Neuronal stem cell (in vitro differentiated cells): ENCODE data around the gene ZBTB7C.
A peak's percentile ranks its signal among the peaks of the same experiment; 100 is the strongest.

ENCODE experiments used
- DNase-seq: peaks from one replicate; pipeline ENCODE4 v3.0.0-alpha.2; 2013; ENCODE audit warnings: low spot score
- H2AFZ ChIP-seq: one replicate; pipeline ENCODE4 v1.6.1; 2013; ENCODE audit warnings: mild to moderate bottlenecking, low read length, inconsistent platforms
- H2AK5ac ChIP-seq: 2 replicates; pipeline ENCODE4 v1.6.1; 2013; ENCODE audit warnings: low read depth, mild to moderate bottlenecking, inconsistent platforms, low read length, moderate library complexity, mixed read lengths
- H2BK120ac ChIP-seq: 2 replicates; pipeline ENCODE4 v1.6.1; 2013; ENCODE audit warnings: low read depth, mild to moderate bottlenecking, inconsistent platforms, low read length, moderate library complexity, mixed read lengths
- H2BK12ac ChIP-seq: one replicate; pipeline ENCODE4 v1.6.1; 2013; ENCODE audit warnings: low read length, inconsistent platforms
- H2BK15ac ChIP-seq: 2 replicates; pipeline ENCODE4 v1.6.1; 2013; ENCODE audit warnings: mild to moderate bottlenecking, low read length, inconsistent platforms, mixed read lengths
- H2BK5ac ChIP-seq: one replicate; pipeline ENCODE4 v1.6.1; 2013; ENCODE audit warnings: inconsistent platforms, mild to moderate bottlenecking, low read length, moderate library complexity
- H3K14ac ChIP-seq: one replicate; pipeline ENCODE4 v1.6.1; 2013; ENCODE audit warnings: low read length, inconsistent platforms
- H3K18ac ChIP-seq: 2 replicates; pipeline ENCODE4 v1.6.1; 2013; ENCODE audit warnings: low read length, inconsistent platforms
- H3K23ac ChIP-seq: 2 replicates; pipeline ENCODE4 v1.6.1; 2013; ENCODE audit warnings: low read depth, mild to moderate bottlenecking, mixed read lengths, low read length, inconsistent platforms; ENCODE audit not compliant: poor library complexity
- H3K27ac ChIP-seq: replicated peaks from 3 replicates; pipeline ENCODE4 v1.5.1; 2013; ENCODE audit warnings: low read length, inconsistent platforms
- H3K27me3 ChIP-seq, 3 experiments: 2 replicates each; pipeline ENCODE4 v1.6.1; 2013; ENCODE audit warnings: low read length in 3 of 3, mild to moderate bottlenecking in 2 of 3, inconsistent platforms in 1 of 3, low read depth in 1 of 3, mixed read lengths in 1 of 3, moderate library complexity in 1 of 3; ENCODE audit not compliant: control insufficient read depth in 3 of 3, insufficient read depth in 3 of 3
- H3K36me3 ChIP-seq, 2 donors: replicated peaks in 1 of 2; 2 replicates each; pipeline ENCODE4 v1.6.1; 2013; ENCODE audit warnings: low read length in 2 of 2; ENCODE audit not compliant: control insufficient read depth in 2 of 2, insufficient read depth in 2 of 2
- H3K4ac ChIP-seq: 2 replicates; pipeline ENCODE4 v1.6.1; 2013; ENCODE audit warnings: inconsistent platforms, mild to moderate bottlenecking, low read length, moderate library complexity
- H3K4me1 ChIP-seq, 2 donors: 1 replicate in 1 of 2; 2 replicates in 1 of 2; pipeline ENCODE4 v1.6.1; 2013; ENCODE audit warnings: low read length in 2 of 2, low read depth in 1 of 2; ENCODE audit not compliant: control insufficient read depth in 2 of 2, insufficient read depth in 1 of 2
- H3K4me2 ChIP-seq: one replicate; pipeline ENCODE4 v1.6.1; 2013; ENCODE audit warnings: mild to moderate bottlenecking, low read length, inconsistent platforms; ENCODE audit not compliant: insufficient read depth, poor library complexity, severe bottlenecking
- H3K4me3 ChIP-seq, 2 donors: 2 replicates each; pipeline ENCODE4 v1.5.1; 2013; ENCODE audit warnings: low read length in 2 of 2, mild to moderate bottlenecking in 2 of 2, inconsistent platforms in 1 of 2, moderate library complexity in 1 of 2
- H3K79me1 ChIP-seq: one replicate; pipeline ENCODE4 v1.6.1; 2013; ENCODE audit warnings: low read depth, mild to moderate bottlenecking, inconsistent platforms, low read length, moderate library complexity
- H3K9ac ChIP-seq: one replicate; pipeline ENCODE4 v1.6.1; 2013; ENCODE audit warnings: mild to moderate bottlenecking, low read depth, low read length, inconsistent platforms; ENCODE audit not compliant: poor library complexity
- H3K9me3 ChIP-seq, 2 donors: replicated peaks in 1 of 2; 2 replicates each; pipeline versions ENCODE3 to v1.6.1; 2013; ENCODE audit warnings: low read length in 2 of 2, mild to moderate bottlenecking in 2 of 2, inconsistent platforms in 1 of 2, low read depth in 1 of 2, mixed read lengths in 1 of 2, moderate library complexity in 1 of 2; ENCODE audit not compliant: control insufficient read depth in 2 of 2, insufficient read depth in 1 of 2
- H4K8ac ChIP-seq: one replicate; pipeline ENCODE4 v1.6.1; 2013; ENCODE audit warnings: low read depth, mild to moderate bottlenecking, inconsistent platforms, low read length, moderate library complexity
- H4K91ac ChIP-seq: one replicate; pipeline ENCODE4 v1.6.1; 2013; ENCODE audit warnings: low read length, low read depth, mild to moderate bottlenecking, inconsistent platforms; ENCODE audit not compliant: poor library complexity
- WGBS, 2 donors: extraction: QIAGEN DNeasy Blood & Tissue Kit; methylation state at CpG; one replicate each; pipeline ENCODE4 v1.1.7; 2013; ENCODE audit warnings: missing lambda C conversion rate in 2 of 2, mixed read lengths in 1 of 2; ENCODE audit not compliant: insufficient read length in 2 of 2, insufficient replicate concordance in 1 of 2; ENCODE audit errors: extremely low coverage in 2 of 2; 5-methylcytosine and 5-hydroxymethylcytosine counted together

ZBTB7C gene

GRCh38 chr18:48151421-48152065 lies 257.6 kb downstream of the ZBTB7C start:
- H2BK5ac ChIP-seq: no peak overlapping the region
- no peak for DNase-seq
- no peak overlapping the region for H2BK120ac ChIP-seq
- no peak overlapping the region for H3K4me2 ChIP-seq
- no peak overlapping the region for H3K4ac ChIP-seq
- H3K23ac ChIP-seq: no peak overlapping the region
- peaks cover 0 to 5% (median 0%) of the 10 kb centered on the region in 3 experiments for H3K27me3 ChIP-seq
- H4K8ac ChIP-seq: no peak overlapping the region
- no peaks in the 10 kb centered on the region for H3K79me1 ChIP-seq
- H3K4me3 ChIP-seq: no peak overlapping the region
- H3K27ac ChIP-seq: no peak overlapping the region
- H3K36me3 ChIP-seq: no peaks in the 10 kb centered on the region
- no peak overlapping the region for H2AFZ ChIP-seq
- no CpG with 5 or more reads among the region's 11 CpGs for WGBS, 2 donors
- no peaks in the 10 kb centered on the region for H3K9me3 ChIP-seq
- no peak overlapping the region for H2BK15ac ChIP-seq
- no peaks in the 10 kb centered on the region for H3K4me1 ChIP-seq
- H3K18ac ChIP-seq: no peak overlapping the region
- no peak overlapping the region for H3K9ac ChIP-seq
- H2BK12ac ChIP-seq: no peak overlapping the region
- H2AK5ac ChIP-seq: no peak overlapping the region
- H4K91ac ChIP-seq: no peak overlapping the region
- H3K14ac ChIP-seq: no peak overlapping the region

- Histone ChIP-seq H3K4me1 (no peaks in the 10 kb centered on the region), H3K23ac (no peak overlapping the region), H4K8ac (no peak overlapping the region), H2AK5ac (no peak overlapping the region), H4K91ac (no peak overlapping the region), H2BK120ac (no peak overlapping the region), H2BK5ac (no peak overlapping the region), H3K36me3 (no peaks in the 10 kb centered on the region), H3K27ac (no peak overlapping the region), H3K9me3 (no peaks in the 10 kb centered on the region), H3K18ac (no peak overlapping the region), H2AFZ (no peak overlapping the region), H3K9ac (no peak overlapping the region), H2BK15ac (no peak overlapping the region), H3K4me2 (no peak overlapping the region), H3K4ac (no peak overlapping the region), H3K79me1 (no peaks in the 10 kb centered on the region), H3K14ac (no peak overlapping the region), H3K27me3 (peaks cover 0 to 5% (median 0%) of the 10 kb centered on the region in 3 experiments), H3K4me3 (no peak overlapping the region), H2BK12ac (no peak overlapping the region)
- no CpG with 5 or more reads among the region's 15 CpGs for WGBS, 2 donors
- no peak for DNase-seq
These were observed 260.0 kb downstream of the ZBTB7C start for GRCh38 chr18:48149020-48149685.

GRCh38 chr18:48142994-48143393 lies 266.2 kb downstream of the ZBTB7C start:
- Histone ChIP-seq H3K4me3 (no peak overlapping the region), H3K4ac (no peak overlapping the region), H2BK5ac (no peak overlapping the region), H3K14ac (no peak overlapping the region), H4K8ac (no peak overlapping the region), H2BK12ac (no peak overlapping the region), H4K91ac (no peak overlapping the region), H3K27me3 (peaks cover 0 to 25% (median 10%) of the 10 kb centered on the region in 3 experiments), H3K79me1 (no peaks in the 10 kb centered on the region), H3K36me3 (no peaks in the 10 kb centered on the region), H3K23ac (no peak overlapping the region), H3K27ac (no peak overlapping the region), H2AFZ (no peak overlapping the region), H3K4me2 (no peak overlapping the region), H2AK5ac (no peak overlapping the region), H3K4me1 (peaks cover 0 to 1% of the 10 kb centered on the region in 2 donors), H2BK15ac (no peak overlapping the region), H3K9me3 (no peaks in the 10 kb centered on the region), H2BK120ac (no peak overlapping the region), H3K18ac (no peak overlapping the region), H3K9ac (no peak overlapping the region)
- no CpG with 5 or more reads among the region's 1 CpG for WGBS, 2 donors
- DNase-seq: no peak

- no peak overlapping the region for H3K14ac ChIP-seq
- H3K9ac ChIP-seq: no peak overlapping the region
- no peaks in the 10 kb centered on the region for H3K36me3 ChIP-seq
- no peak overlapping the region for H2BK5ac ChIP-seq
- H3K9me3 ChIP-seq: no peaks in the 10 kb centered on the region
- no peak overlapping the region for H3K4me2 ChIP-seq
- H3K79me1 ChIP-seq: no peaks in the 10 kb centered on the region
- H3K18ac ChIP-seq: peak overlapping the region; percentile 4
- peaks cover 0 to 32% (median 17%) of the 10 kb centered on the region in 3 experiments for H3K27me3 ChIP-seq
- no CpG with 5 or more reads among the region's 3 CpGs for WGBS, 2 donors
- no peak overlapping the region for H4K8ac ChIP-seq
- no peak overlapping the region for H2BK15ac ChIP-seq
- peaks cover 0 to 1% of the 10 kb centered on the region in 2 donors for H3K4me1 ChIP-seq
- no peak overlapping the region for H3K4ac ChIP-seq
- H3K23ac ChIP-seq: no peak overlapping the region
- no peak for DNase-seq
- H2AK5ac ChIP-seq: no peak overlapping the region
- H3K27ac ChIP-seq: no peak overlapping the region
- H2BK120ac ChIP-seq: no peak overlapping the region
- H4K91ac ChIP-seq: no peak overlapping the region
- H2AFZ ChIP-seq: no peak overlapping the region
- peak overlapping the region in 1 of 2 donors; percentile 6 for H3K4me3 ChIP-seq
- H2BK12ac ChIP-seq: no peak overlapping the region
These were observed 266.8 kb downstream of the ZBTB7C start for GRCh38 chr18:48142353-48142752.
